HEK293 (cell line): ENCODE results near the gene MACF1.
"Not testable (repeated sequence)": the region's sequence is repeated elsewhere in the genome, so short reads cannot be mapped to it uniquely, and the experiment has no call there.

ENCODE experiments used
- CTCF ChIA-PET: fragments of 350-600 bp; formaldehyde crosslinking; extraction: SDS; loops from one replicate; lab custom pipeline; 2021; ENCODE audit warnings: antibody characterized with exemption; lab: Yijun Ruan, JAX
- POLR2A ChIA-PET: fragments of 300-600 bp; formaldehyde crosslinking; extraction: SDS; loops from one replicate; lab custom pipeline; 2020; ENCODE audit warnings: antibody characterized with exemption, inconsistent platforms; lab: Yijun Ruan, JAX
- H3K27ac ChIP-seq: fragments of 200-500 bp; sonication (Bioruptor generic); 2 replicates; pipeline ENCODE4 v1.5.1; 2014; ENCODE audit warnings: low read depth, low read length, control low read depth, inconsistent platforms; ENCODE audit errors: extremely low read depth
- H3K36me3 ChIP-seq, 2 experiments: fragments of 200-500 bp in 1 of 2; sonication (Bioruptor generic) in 1 of 2; 1 replicate in 1 of 2; 2 replicates in 1 of 2; pipeline ENCODE4 v1.5.1; 2014 to 2017; ENCODE audit warnings: inconsistent platforms in 2 of 2, low read length in 2 of 2; ENCODE audit not compliant: control insufficient read depth in 2 of 2, insufficient read depth in 1 of 2
- H3K4me1 ChIP-seq: fragments of 200-500 bp; sonication (Bioruptor generic); 2 replicates; pipeline ENCODE4 v1.5.1; 2014; ENCODE audit warnings: mild to moderate bottlenecking, low read length, inconsistent platforms; ENCODE audit not compliant: control insufficient read depth, insufficient read depth
- H3K4me3 ChIP-seq: 2 replicates; pipeline ENCODE4 v1.5.1; 2011; ENCODE audit warnings: low read depth, mild to moderate bottlenecking, control low read depth, low read length, moderate library complexity
- H3K9me3 ChIP-seq: fragments of 200-500 bp; sonication (Bioruptor generic); 2 replicates; pipeline ENCODE4 v1.5.1; 2014; ENCODE audit warnings: low read depth, low read length, inconsistent platforms; ENCODE audit not compliant: control insufficient read depth, insufficient read depth
- ELK4 ChIP-seq: IDR thresholded peaks from 2 replicates; pipeline ENCODE4 v1.6.1; 2011; ENCODE audit warnings: mild to moderate bottlenecking, low read depth, low read length, borderline replicate concordance
- GFI1B ChIP-seq: fragments of 450-650 bp; formaldehyde crosslinking; IDR thresholded peaks from 2 replicates; pipeline ENCODE4 v1.5.1; 2016; ENCODE audit warnings: missing biosample characterization, missing genetic modification characterization
- GLI2 ChIP-seq: fragments of 450-650 bp; formaldehyde crosslinking; IDR thresholded peaks from 2 replicates; pipeline ENCODE4; 2017; ENCODE audit warnings: missing biosample characterization, missing genetic modification characterization, low read depth, borderline replicate concordance
- HOXD13 ChIP-seq: sonication (generic); formaldehyde crosslinking; IDR thresholded peaks from 2 replicates; pipeline ENCODE4 v1.8.0; 2022; ENCODE audit warnings: missing genetic modification reagents, borderline replicate concordance
- OSR2 ChIP-seq: fragments of 450-650 bp; formaldehyde crosslinking; IDR thresholded peaks from 2 replicates; pipeline ENCODE4 v1.5.1; 2016; ENCODE audit warnings: missing biosample characterization, missing genetic modification characterization
- YY2 ChIP-seq: fragments of 450-650 bp; formaldehyde crosslinking; IDR thresholded peaks from 2 replicates; pipeline ENCODE4 v1.5.1; 2016; ENCODE audit warnings: missing biosample characterization, missing genetic modification characterization
- ZBTB10 ChIP-seq: fragments of 450-650 bp; formaldehyde crosslinking; IDR thresholded peaks from 2 replicates; pipeline ENCODE4 v1.5.1; 2016; ENCODE audit warnings: missing biosample characterization, missing genetic modification characterization
- ZFHX2 ChIP-seq: fragments of 450-650 bp; formaldehyde crosslinking; conservative IDR thresholded peaks from 2 replicates; pipeline ENCODE4 v1.5.1; 2016; ENCODE audit warnings: missing biosample characterization, missing genetic modification characterization
- ZNF121 ChIP-seq: fragments of 450-650 bp; formaldehyde crosslinking; IDR thresholded peaks from 2 replicates; pipeline ENCODE4 v1.5.1; 2016; ENCODE audit warnings: missing biosample characterization, missing genetic modification characterization
- ZNF155 ChIP-seq: fragments of 450-650 bp; formaldehyde crosslinking; IDR thresholded peaks from 2 replicates; pipeline ENCODE4 v1.5.1; 2016; ENCODE audit warnings: missing biosample characterization, missing genetic modification characterization
- ZNF18 ChIP-seq: fragments of 450-650 bp; formaldehyde crosslinking; IDR thresholded peaks from 2 replicates; pipeline ENCODE4 v1.5.1; 2016; ENCODE audit warnings: missing biosample characterization, missing genetic modification characterization
- ZNF248 ChIP-seq: fragments of 450-650 bp; formaldehyde crosslinking; IDR thresholded peaks from 2 replicates; pipeline ENCODE4 v1.5.1; 2017; ENCODE audit warnings: missing biosample characterization, missing genetic modification characterization
- ZNF26 ChIP-seq: fragments of 450-650 bp; formaldehyde crosslinking; IDR thresholded peaks from 2 replicates; pipeline ENCODE4 v1.5.1; 2016; ENCODE audit warnings: missing biosample characterization, missing genetic modification characterization
- ZNF341 ChIP-seq: fragments of 450-650 bp; formaldehyde crosslinking; IDR thresholded peaks from 2 replicates; pipeline ENCODE4; 2016; ENCODE audit warnings: low read depth, missing biosample characterization, missing genetic modification characterization
- ZNF37A ChIP-seq: fragments of 450-650 bp; IDR thresholded peaks from 2 replicates; pipeline ENCODE4 v1.5.1; 2018; ENCODE audit warnings: missing biosample characterization, missing genetic modification characterization
- ZNF549 ChIP-seq: fragments of 450-650 bp; IDR thresholded peaks from 2 replicates; pipeline ENCODE4 v1.5.1; 2018; ENCODE audit warnings: missing biosample characterization, missing genetic modification characterization, mild to moderate bottlenecking, inconsistent platforms, moderate library complexity

Gene MACF1

GRCh38 chr1:39445573-39445972, 241.1 kb downstream of the MACF1 start:
- Histone ChIP-seq H3K9me3 (no peaks in the 10 kb centered on the region), H3K36me3 (peaks cover 59 to 94% of the 10 kb centered on the region in 2 experiments), H3K4me1 (no peaks in the 10 kb centered on the region), H3K4me3 (no peak overlapping the region), H3K27ac (no peak overlapping the region)
- ChIA-PET CTCF (no interaction called here), POLR2A (no interaction called here)
- no peak for TF ChIP-seq ZBTB10 (tag by site-specific recombination)
- TF ChIP-seq GLI2 (tag by site-specific recombination): no peak
- peak; percentile 87 for TF ChIP-seq ZNF121 (tag by site-specific recombination)
- no peak for TF ChIP-seq ZNF18 (tag by site-specific recombination)

GRCh38 chr1:39446986-39447567, 242.6 kb downstream of the MACF1 start:
- POLR2A ChIA-PET: no interaction called here
- Histone ChIP-seq H3K36me3 (peaks cover 51 to 93% of the 10 kb centered on the region in 2 experiments), H3K9me3 (no peaks in the 10 kb centered on the region), H3K4me3 (no peak overlapping the region), H3K4me1 (no peaks in the 10 kb centered on the region), H3K27ac (no peak overlapping the region)
- CTCF ChIA-PET: interaction anchor here (1.1 kb wide), 1 partner anchor 206 kb away, joined by 3 read pairs; no protein-coding TSS in a partner anchor
- TF ChIP-seq ZFHX2: no peak
- no peak for TF ChIP-seq ZNF549 (tag by site-specific recombination)
- no peak for TF ChIP-seq ZNF37A (tag by site-specific recombination)

GRCh38 chr1:39450041-39450440, 245.5 kb downstream of the MACF1 start:
- POLR2A ChIA-PET, H3K27ac ChIP-seq: not testable (repeated sequence)
- peaks cover 63 to 96% of the 10 kb centered on the region in 2 experiments for H3K36me3 ChIP-seq

GRCh38 chr1:39450956-39451606, 246.6 kb downstream of the MACF1 start:
- TF ChIP-seq ELK4 (no peak), ZNF341 (tag by site-specific recombination) (no peak), HOXD13 (CRISPR knock-in tag) (no peak), OSR2 (tag by site-specific recombination) (no peak), ZNF248 (tag by site-specific recombination) (no peak), ZNF155 (tag by site-specific recombination) (no peak), GFI1B (tag by site-specific recombination) (no peak), YY2 (tag by site-specific recombination) (no peak), ZNF26 (tag by site-specific recombination) (no peak)
- TF ChIP-seq, all 188 proteins: peak for 0
- Histone ChIP-seq H3K36me3 (peaks cover 58 to 96% of the 10 kb centered on the region in 2 experiments), H3K4me3 (no peak overlapping the region), H3K9me3 (no peaks in the 10 kb centered on the region), H3K27ac (no peak overlapping the region), H3K4me1 (no peaks in the 10 kb centered on the region)
- ChIA-PET POLR2A (no interaction called here), CTCF (interaction anchor here (0.6 kb wide), 1 partner anchor 207 kb away, joined by 4 read pairs; no protein-coding TSS in a partner anchor)

More at GRCh38 chr1:39450041-39450440, 245.5 kb downstream of the MACF1 start:
- CTCF ChIA-PET: interaction anchor here (0.6 kb wide), 1 partner anchor 154 kb away, joined by 3 read pairs; no protein-coding TSS in a partner anchor
- not testable (repeated sequence) for H3K9me3 ChIP-seq, H3K4me3 ChIP-seq, H3K4me1 ChIP-seq
